BJ (cell line): ENCODE measurements around the gene OR52K2. TPM values are rescaled to one million over a fixed set of nuclear protein-coding genes. Genes with fewer than 3 reads are reported as not detected.
"Not testable (repeated sequence)": the region's sequence is repeated elsewhere in the genome, so short reads cannot be mapped to it uniquely, and the experiment has no call there.

Experiments
- CTCF ChIA-PET: fragments of 350-600 bp; formaldehyde crosslinking; extraction: SDS; loops from one replicate; lab custom pipeline; 2021; ENCODE audit warnings: antibody characterized with exemption, inconsistent platforms; lab: Yijun Ruan, JAX
- POLR2A ChIA-PET: fragments of 300-600 bp; sonication (Branson Sonifier 250); formaldehyde crosslinking; extraction: SDS; loops from one replicate; lab custom pipeline; 2021; ENCODE audit warnings: antibody characterized with exemption; lab: Charles Lee
- DNase-seq: peaks from one replicate; pipeline ENCODE4 v3.0.0-alpha.2; 2011; ENCODE audit warnings: low read depth
- H3K27me3 ChIP-seq: 2 replicates; pipeline ENCODE4 v1.6.0; 2011; ENCODE audit warnings: low read length; ENCODE audit not compliant: control insufficient read depth, insufficient read depth
- H3K36me3 ChIP-seq: 2 replicates; pipeline ENCODE4 v1.5.1; 2011; ENCODE audit warnings: low read length; ENCODE audit not compliant: control insufficient read depth, insufficient read depth
- H3K4me3 ChIP-seq: 2 replicates; pipeline ENCODE4 v1.5.1; 2011; ENCODE audit warnings: low read depth, mild to moderate bottlenecking, control low read depth, low read length
- polyA plus RNA-seq: library from polyadenylated mRNA; depleted of rRNA; stranded (reverse); fragments of >200 nt; gene quantifications from 2 replicates; pipeline ENCODE4 v1.2.3, GENCODE V29; 2011
- TF ChIP-seq, protein P1 (sequence below): IDR thresholded peaks from 2 replicates; pipeline ENCODE4 v1.5.1; 2011; ENCODE audit warnings: low read depth, mild to moderate bottlenecking, control low read depth, inconsistent platforms, low read length, moderate library complexity; ENCODE audit not compliant: insufficient read depth

OR52K2 gene
- polyA plus RNA-seq, 1 experiment, result not detected

DNA sequence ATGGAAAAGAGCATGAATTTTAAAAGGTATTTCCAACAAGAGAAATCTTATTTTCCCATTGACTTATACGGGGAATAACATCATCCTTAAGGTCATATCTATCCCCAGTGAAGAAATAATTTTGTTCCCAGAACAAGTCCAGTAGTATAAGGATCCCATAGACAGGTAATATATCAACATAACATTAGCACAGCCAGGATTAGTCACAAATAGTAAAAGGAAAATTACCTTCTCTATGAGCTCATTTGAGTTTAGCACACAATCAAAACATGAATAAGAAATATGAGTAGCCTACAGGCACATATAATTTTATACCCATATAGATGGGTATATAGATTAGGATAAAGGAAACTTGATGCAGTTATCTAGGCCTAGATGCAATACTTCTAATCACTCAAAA is 30.5 kb downstream of the OR52K2 start:
- TF ChIP-seq, protein P1, sequence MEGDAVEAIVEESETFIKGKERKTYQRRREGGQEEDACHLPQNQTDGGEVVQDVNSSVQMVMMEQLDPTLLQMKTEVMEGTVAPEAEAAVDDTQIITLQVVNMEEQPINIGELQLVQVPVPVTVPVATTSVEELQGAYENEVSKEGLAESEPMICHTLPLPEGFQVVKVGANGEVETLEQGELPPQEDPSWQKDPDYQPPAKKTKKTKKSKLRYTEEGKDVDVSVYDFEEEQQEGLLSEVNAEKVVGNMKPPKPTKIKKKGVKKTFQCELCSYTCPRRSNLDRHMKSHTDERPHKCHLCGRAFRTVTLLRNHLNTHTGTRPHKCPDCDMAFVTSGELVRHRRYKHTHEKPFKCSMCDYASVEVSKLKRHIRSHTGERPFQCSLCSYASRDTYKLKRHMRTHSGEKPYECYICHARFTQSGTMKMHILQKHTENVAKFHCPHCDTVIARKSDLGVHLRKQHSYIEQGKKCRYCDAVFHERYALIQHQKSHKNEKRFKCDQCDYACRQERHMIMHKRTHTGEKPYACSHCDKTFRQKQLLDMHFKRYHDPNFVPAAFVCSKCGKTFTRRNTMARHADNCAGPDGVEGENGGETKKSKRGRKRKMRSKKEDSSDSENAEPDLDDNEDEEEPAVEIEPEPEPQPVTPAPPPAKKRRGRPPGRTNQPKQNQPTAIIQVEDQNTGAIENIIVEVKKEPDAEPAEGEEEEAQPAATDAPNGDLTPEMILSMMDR, result no peak
- no peaks in the 10 kb centered on the region for H3K36me3 ChIP-seq
- ChIA-PET POLR2A (no interaction called here), CTCF (interaction anchor here (1.2 to 2.3 kb wide), 2 partner anchors 13 to 292 kb away, joined by 4 to 6 read pairs; no protein-coding TSS in a partner anchor)
- DNase-seq, result no peak
- peaks cover 2% of the 10 kb centered on the region; the same call in 1 of the 2 replicates for H3K27me3 ChIP-seq
- no peak overlapping the region for H3K4me3 ChIP-seq

DNA sequence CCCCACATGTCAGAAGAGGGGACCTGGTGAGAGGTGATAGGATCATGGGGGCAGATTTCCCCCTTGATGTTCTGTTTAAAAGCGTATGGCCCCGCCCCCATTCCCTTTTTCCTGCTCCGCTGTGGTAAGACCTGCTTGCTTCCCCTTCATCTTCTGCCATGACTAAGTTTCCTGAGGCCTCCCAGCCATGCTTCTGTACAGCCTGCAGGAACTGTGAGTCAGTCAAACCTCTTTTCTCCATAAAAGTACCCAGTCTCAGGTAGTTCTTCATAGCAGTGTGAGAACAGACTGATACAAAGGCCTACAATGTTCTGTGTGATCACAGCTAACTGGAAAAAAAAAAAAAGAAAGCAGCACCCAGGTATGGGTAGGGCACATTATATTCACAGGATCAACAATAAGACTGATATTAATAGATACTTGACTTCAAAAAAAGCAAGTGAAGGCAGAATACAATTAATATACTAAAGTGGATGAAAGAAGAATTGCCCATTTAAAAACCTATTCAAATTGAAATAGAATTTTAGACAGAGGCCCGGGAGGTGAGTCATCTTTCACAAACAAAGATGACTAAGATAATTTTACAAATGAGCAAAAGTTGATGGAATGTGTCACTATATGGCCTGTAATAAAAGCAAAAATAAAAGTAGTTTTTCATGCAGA is 31.6 kb downstream of the OR52K2 start:
- no peaks in the 10 kb centered on the region for H3K36me3 ChIP-seq
- ChIA-PET CTCF (interaction anchor here (1.2 to 3.7 kb wide), 2 partner anchors 12 kb away, joined by 4 to 23 read pairs; no protein-coding TSS in a partner anchor), POLR2A (no interaction called here)
- TF ChIP-seq, protein P1, result no peak
- no peak overlapping the region for H3K4me3 ChIP-seq
- DNase-seq, result no peak
- peaks cover 2% of the 10 kb centered on the region; the same call in 1 of the 2 replicates for H3K27me3 ChIP-seq

DNA sequence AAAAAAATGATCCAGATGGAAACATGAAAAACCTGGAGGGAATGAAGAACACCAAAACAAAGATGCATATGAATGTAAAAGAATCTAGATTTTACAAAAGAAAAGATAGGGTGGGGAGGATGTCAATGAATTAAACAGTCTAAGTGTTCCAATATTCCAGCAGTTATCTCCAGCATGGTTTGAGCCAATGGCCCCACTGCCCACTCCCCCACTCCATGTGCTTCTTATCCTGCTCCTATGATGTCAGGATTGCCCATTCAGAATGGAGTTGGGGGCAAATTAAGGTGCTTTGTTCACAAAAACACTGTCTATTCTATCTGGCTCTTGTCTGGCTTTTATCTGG is 32.1 kb downstream of the OR52K2 start:
- ChIA-PET POLR2A (no interaction called here), CTCF (interaction anchor here (3.7 kb wide), 1 partner anchor 12 kb away, joined by 23 read pairs; no protein-coding TSS in a partner anchor)
- H3K27me3 ChIP-seq, result peaks cover 2% of the 10 kb centered on the region; the same call in 1 of the 2 replicates
- DNase-seq, result no peak
- H3K36me3 ChIP-seq, result no peaks in the 10 kb centered on the region
- TF ChIP-seq, protein P1, result no peak
- no peak overlapping the region for H3K4me3 ChIP-seq

DNA sequence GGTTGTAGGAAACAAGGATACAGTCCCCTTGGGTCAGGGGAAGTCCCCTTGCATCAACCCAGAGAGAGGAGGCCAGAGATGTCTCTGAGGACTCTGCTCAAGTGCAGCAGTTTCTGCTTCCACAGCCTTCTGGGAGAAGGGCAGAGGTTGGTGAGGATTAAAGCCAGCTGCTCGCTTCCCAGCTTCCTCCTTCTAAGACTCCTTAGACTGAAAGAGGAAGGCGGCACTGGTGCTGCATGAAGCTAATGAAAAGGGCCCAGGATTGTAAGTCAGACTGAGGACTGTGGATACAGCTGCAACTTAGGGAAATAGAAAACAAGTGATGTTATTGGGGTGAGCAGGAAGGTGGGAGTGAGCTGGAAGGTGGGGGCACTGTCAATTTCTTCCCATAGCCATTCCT is 33.4 kb downstream of the OR52K2 start, which contains the start of gene OR52K1:
Gene OR52K1, plus strand, starts transcription at position 202 of the 400 bp plus-strand sequence. CDS start 6,255 bp downstream, outside the sequence.
- TF ChIP-seq, protein P1, result no peak
- no peak for DNase-seq
- H3K36me3 ChIP-seq, result no peaks in the 10 kb centered on the region
- CTCF ChIA-PET, result interaction anchor here (1.4 to 3.7 kb wide), 2 partner anchors 11 to 295 kb away, joined by 8 to 23 read pairs; no protein-coding TSS in a partner anchor
- peaks cover 2% of the 10 kb centered on the region; the same call in 1 of the 2 replicates for H3K27me3 ChIP-seq
- no peak within 1 kb of the TSS for H3K4me3 ChIP-seq
- POLR2A ChIA-PET, result no interaction called here

DNA sequence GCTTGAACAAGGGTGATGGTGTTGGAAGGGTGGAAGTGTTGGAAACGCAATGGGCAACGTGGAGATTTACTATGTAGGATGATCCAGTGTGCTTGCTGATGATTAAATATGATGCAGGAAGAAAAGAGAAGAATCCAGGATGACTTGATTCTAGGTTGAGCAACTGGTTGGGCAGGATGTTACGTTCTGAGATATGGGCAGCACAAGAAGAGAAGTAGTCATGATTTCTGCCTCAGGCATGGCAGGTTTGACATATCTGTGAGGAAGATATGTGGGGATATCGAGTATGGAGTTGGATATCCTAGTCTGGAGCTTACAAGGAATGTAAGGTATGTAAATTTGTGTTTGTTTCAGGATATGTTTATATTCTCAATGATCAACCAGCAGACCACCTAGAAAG is 35.2 kb downstream of the OR52K2 start:
- TF ChIP-seq, protein P1, result no peak
- H3K36me3 ChIP-seq, result no peaks in the 10 kb centered on the region
- peaks cover 2% of the 10 kb centered on the region; the same call in 1 of the 2 replicates for H3K27me3 ChIP-seq
- no peak for DNase-seq
- ChIA-PET POLR2A (no interaction called here), CTCF (interaction anchor here (1.7 to 3.7 kb wide), 2 partner anchors 9 to 297 kb away, joined by 10 to 23 read pairs; no protein-coding TSS in a partner anchor)
- H3K4me3 ChIP-seq, result no peak overlapping the region

DNA sequence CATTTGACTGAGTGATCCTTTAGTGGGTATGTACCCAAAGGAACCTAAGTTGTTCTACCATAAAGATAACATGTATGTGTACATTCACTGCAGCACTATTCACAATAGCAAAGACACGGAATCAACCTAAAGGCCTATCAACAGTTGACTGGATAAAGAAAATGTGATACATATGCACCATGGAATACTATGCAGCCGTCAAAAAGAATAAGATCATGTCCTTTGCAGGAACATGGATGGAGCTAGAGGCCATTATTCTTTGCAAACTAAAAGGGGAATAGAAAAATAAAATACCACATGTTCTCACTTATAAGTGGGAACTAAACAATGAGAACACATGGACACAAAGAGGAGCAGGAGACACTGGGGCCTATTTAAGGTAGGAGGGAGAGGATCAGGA is 42.3 kb downstream of the OR52K2 start:
- H3K36me3 ChIP-seq, H3K27me3 ChIP-seq, H3K4me3 ChIP-seq, POLR2A ChIA-PET, DNase-seq: not testable (repeated sequence)
- CTCF ChIA-PET, result interaction anchor here (1.3 to 6.9 kb wide), 4 partner anchors 9 to 304 kb away, joined by 3 to 109 read pairs (median 18); partner anchors contain the start of gene OR52K1
